Skin epidermis (tissue), 12 donors: Measurements from ENCODE around the gene NPR1.

Source experiments
- H3K27ac ChIP-seq, 21 experiments: fragments of 200-600 bp; sonication (generic) in 11 of 21; one replicate each; pipeline ENCODE4 v1.5.0; 2020; ENCODE audit warnings: mild to moderate bottlenecking in 3 of 21, inconsistent platforms in 2 of 21, moderate library complexity in 2 of 21
- H3K4me3 ChIP-seq, 7 experiments: fragments of 200-600 bp; sonication (generic) in 2 of 7; one replicate each; pipeline ENCODE4 v1.5.0; 2020; ENCODE audit warnings: inconsistent platforms in 2 of 7, mild to moderate bottlenecking in 2 of 7, moderate library complexity in 1 of 7

The NPR1 gene

DNA sequence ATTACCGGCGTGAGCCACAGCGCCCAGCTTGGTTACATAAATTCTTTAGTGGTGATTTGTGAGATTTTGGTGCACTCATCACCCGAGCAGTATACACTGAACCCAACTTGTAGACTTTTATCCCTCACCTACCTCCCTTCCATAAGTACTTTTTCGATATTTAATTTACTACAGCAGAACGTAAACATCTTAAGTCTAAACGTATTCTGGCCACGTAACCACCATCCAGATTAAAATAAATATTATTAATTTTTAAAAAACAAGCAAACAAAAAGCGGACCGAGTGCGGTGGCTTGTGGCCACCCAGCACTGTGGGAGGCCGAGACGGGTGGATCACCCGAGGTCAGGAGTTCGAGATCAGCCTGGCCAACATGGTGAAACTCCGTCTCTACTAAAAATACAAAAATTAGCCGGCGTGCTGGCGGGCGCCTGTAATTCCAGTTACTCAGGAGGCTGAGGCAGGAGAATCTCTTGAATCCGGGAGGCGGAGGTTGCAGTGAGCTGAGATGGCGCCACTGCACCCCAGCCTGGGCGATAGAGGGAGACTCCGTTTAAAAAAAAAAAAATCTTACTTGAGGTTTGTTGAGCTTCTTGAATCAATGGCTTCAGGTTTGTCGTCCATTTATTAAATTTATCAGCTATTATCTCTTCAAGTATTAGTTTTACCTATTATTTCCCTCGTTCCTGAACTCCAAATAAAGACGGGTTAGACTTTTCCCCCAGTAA lies 6.7 kb upstream of the NPR1 start:
- Histone ChIP-seq H3K4me3 (peak overlapping the region; percentile 29 to 96 (median 70)), H3K27ac (peak overlapping the region in 19 of 21 experiments; percentile 16 to 86 (median 74))

GRCh38 chr1:153673511-153673910 lies 5.0 kb upstream of the NPR1 start:
- H3K4me3 ChIP-seq: no peak overlapping the region
- no peak overlapping the region for H3K27ac ChIP-seq

DNA sequence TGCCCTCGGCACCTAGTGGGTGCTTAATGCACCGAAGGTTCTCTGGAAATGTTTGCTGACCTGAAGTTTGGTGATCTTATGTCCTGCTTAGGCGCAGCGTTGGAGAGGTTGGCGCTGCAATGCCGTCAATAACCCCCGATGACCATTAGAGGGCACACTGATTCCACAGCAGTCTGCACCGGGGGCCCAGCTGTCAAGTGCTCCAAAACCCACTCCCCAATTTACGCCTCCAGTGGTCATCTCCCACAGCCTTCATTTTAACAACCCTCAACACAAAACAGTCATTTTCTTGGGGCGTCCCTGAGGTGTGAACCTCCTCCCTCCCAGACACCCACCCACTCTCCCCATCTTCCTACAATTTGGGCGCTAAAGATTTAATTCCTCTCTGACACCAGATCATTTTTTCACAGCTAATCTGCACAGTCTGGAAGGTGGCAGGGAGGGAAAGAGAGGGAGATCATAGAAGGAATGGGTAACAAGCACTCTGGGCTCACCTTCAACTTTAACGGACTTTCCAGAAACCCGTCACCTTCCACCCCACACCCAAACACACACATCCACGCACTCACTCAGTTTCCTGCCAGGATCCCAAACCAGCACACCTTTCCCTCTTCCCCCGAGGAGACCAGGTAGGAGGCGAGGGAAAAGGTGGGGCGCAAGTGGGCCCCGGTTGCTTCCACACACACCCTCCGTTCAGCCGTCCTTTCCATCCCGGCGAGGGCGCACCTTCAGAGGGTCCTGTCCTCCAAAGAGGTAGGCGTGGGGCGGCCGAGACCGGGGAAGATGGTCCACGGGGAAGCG lies 570 bp upstream of the NPR1 start:
- Histone ChIP-seq H3K4me3 (peak overlapping the region; percentile 24 to 46 (median 40)), H3K27ac (peak overlapping the region in 4 of 21 experiments; percentile 28 to 82 (median 46))

- Histone ChIP-seq H3K27ac (peak overlapping the region in 10 of 21 experiments; percentile 20 to 82 (median 47)), H3K4me3 (peak overlapping the region; percentile 24 to 46 (median 40))
Measured at GRCh38 chr1:153679337-153680119, 1.0 kb downstream of the NPR1 start.

GRCh38 chr1:153680120-153680403 lies 1.6 kb downstream of the NPR1 start:
- Histone ChIP-seq H3K27ac (peak overlapping the region in 4 of 21 experiments; percentile 20 to 82 (median 50)), H3K4me3 (peak overlapping the region in 6 of 7 experiments; percentile 24 to 46 (median 40))

GRCh38 chr1:153682730-153683129 lies 4.2 kb downstream of the NPR1 start:
- no peak overlapping the region for H3K27ac ChIP-seq
- H3K4me3 ChIP-seq: no peak overlapping the region

DNA sequence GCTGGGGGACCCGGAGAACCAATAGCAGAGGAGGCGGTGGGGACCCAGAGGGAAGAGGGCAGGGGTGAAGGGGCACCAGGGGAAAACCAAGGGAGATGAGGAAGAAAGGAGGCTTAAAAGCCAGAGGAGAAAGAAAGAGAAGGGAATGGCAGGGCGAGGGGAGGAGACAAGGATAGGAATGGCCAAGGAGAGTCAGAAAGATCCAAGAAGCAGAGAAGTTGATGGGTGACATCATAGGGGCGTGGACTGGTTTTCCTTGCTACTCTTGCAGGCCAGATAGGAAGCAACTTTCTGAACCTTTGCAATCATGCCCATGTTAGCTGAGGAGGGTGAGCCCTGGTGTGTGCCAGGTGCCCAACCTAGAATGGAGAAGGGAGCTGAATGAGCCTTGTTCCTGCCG lies 5.4 kb downstream of the NPR1 start:
- no peak overlapping the region for H3K4me3 ChIP-seq
- no peak overlapping the region for H3K27ac ChIP-seq

GRCh38 chr1:153684892-153685291 lies 6.4 kb downstream of the NPR1 start:
- Histone ChIP-seq H3K27ac (no peak overlapping the region), H3K4me3 (no peak overlapping the region)

- no peak overlapping the region for H3K4me3 ChIP-seq
- no peak overlapping the region for H3K27ac ChIP-seq
Measured at GRCh38 chr1:153685544-153686340, 7.3 kb downstream of the NPR1 start.

GRCh38 chr1:153687346-153688125 lies 9.0 kb downstream of the NPR1 start:
- Histone ChIP-seq H3K27ac (no peak overlapping the region), H3K4me3 (no peak overlapping the region)

DNA sequence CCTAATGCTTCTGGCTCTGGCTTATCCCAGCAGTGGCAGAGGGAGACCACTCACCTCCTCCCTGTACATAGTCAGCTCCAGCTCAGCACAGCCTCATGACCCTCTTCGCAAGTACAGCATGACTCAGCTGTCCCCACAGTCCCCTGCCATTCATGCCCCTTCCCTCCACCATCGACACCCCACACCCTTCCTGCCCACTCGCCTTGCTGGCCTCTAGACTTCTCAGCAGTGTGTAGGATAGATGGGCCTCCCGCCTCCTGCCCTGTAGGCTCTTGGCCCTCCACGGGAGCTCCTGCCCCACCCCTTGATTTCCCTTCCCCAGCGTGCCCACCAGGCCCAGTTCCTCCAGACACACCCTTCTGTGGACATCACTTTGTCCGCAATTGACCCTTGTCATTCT lies 9.8 kb downstream of the NPR1 start:
- Histone ChIP-seq H3K27ac (no peak overlapping the region), H3K4me3 (no peak overlapping the region)

DNA sequence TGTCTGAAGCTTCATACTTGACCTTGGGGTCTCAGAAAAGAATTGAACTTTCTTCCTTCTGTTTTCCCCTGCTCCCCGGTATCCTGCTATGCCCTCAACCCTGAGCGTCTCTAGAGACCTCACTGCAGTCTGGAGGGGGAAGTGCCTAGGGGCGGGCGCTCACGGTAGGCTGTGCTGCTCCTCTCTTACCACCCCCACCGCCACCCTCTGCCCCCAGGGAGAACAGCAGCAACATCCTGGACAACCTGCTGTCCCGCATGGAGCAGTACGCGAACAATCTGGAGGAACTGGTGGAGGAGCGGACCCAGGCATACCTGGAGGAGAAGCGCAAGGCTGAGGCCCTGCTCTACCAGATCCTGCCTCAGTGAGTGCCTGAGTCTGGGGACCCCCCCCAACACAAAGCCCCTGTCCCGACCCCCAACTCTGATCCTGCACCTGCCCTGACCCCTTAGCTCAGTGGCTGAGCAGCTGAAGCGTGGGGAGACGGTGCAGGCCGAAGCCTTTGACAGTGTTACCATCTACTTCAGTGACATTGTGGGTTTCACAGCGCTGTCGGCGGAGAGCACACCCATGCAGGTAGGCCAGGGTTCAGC lies 10.3 kb downstream of the NPR1 start:
- no peak overlapping the region for H3K27ac ChIP-seq
- H3K4me3 ChIP-seq: no peak overlapping the region

- H3K27ac ChIP-seq: no peak overlapping the region
- H3K4me3 ChIP-seq: no peak overlapping the region
Measured at GRCh38 chr1:153693466-153693865, 15.0 kb downstream of the NPR1 start.

DNA sequence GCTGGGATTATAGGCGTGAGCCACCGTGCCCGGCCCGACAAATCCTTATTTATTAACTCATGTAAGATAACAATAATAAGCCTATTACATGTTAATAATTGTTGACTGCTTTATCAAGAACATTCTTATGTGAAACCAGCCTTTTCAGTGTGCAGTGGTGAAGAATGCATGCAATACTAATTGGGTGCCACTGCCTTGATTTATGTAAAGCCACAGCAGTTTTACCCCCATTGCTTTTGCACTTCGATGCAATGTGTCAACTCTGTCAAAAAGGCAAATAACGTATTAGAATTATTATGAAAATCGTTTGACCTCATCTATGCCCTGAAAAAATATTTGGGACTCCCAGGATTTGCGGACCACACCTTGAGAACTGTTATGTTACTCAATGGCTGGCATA lies 18.3 kb downstream of the NPR1 start:
- no peak overlapping the region for H3K4me3 ChIP-seq
- peak overlapping the region in 1 of 21 experiments; percentile 81 for H3K27ac ChIP-seq

DNA sequence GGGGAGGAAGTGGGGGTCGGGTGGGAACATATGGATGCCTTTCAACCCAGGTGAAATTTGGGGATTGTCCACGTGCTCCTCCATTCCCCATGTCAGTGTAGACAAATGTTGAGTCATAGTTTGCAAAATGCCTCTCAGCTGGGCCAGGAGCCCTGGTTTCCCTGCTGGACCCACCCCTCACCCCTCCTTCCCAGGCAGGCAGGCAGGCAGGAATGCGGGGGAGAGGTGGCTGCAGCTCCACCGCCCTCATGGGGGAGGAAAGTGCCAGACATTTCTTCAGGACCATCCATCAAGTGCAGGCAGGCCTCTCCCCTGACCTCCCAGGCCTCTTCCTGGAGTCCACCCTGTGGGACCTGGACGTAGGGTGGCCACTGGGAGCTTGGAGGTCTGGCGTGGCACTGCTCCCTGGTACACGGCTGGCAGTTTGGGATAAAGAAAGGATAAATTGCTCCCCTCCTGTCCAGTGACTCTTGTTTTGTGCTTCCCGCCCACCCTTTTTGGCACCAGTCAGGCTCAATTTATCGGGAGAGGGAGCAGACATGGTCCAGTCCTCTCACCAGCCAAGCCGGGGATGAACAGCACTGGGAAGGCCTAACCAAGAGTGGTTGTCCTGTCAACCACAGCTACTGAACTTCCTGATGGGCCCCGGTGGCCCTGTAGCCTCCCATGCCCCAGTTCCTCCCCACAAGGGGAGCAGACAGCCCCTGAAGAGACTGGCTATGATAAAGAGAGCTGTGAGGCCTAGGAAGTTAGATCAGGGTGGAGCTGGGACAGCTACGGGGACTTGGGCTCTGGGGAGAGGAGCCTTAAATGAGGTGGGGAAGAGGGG lies 18.9 kb downstream of the NPR1 start:
- peak overlapping the region in 1 of 7 experiments; percentile 3 for H3K4me3 ChIP-seq
- peak overlapping the region in 20 of 21 experiments; percentile 5 to 89 (median 72) for H3K27ac ChIP-seq

GRCh38 chr1:153698020-153698922 lies 19.8 kb downstream of the NPR1 start:
- peak overlapping the region in 1 of 7 experiments; percentile 3 for H3K4me3 ChIP-seq

More at GRCh38 chr1:153698020-153698922, 19.8 kb downstream of the NPR1 start:
- H3K27ac ChIP-seq: peak overlapping the region; percentile 5 to 89 (median 69)
